Type B pancreatic cell (in vitro differentiated cells): ENCODE data around the gene PGP. TPM values are rescaled to one million over a fixed set of nuclear protein-coding genes. Genes with fewer than 3 reads are reported as not detected.

Experiments
- DNase-seq: peaks from one replicate; pipeline ENCODE4 v3.0.0; 2021; ENCODE audit warnings: mixed read lengths; ENCODE audit not compliant: unreplicated experiment; ENCODE audit errors: extremely low spot score
- H3K27ac Mint-ChIP-seq: 2 replicates; pipeline ENCODE4 v1.8.0; 2021; ENCODE audit warnings: mild to moderate bottlenecking, mixed read lengths
- H3K27me3 Mint-ChIP-seq: 2 replicates; pipeline ENCODE4 v1.8.0; 2021; ENCODE audit warnings: mixed read lengths
- H3K36me3 Mint-ChIP-seq: 2 replicates; pipeline ENCODE4 v1.8.0; 2021; ENCODE audit warnings: mixed read lengths
- H3K4me1 Mint-ChIP-seq: one replicate; pipeline ENCODE4 v1.8.0; 2021; ENCODE audit warnings: mixed read lengths; ENCODE audit not compliant: unreplicated experiment
- H3K4me3 Mint-ChIP-seq: 2 replicates; pipeline ENCODE4 v1.8.0; 2021; ENCODE audit warnings: mild to moderate bottlenecking, mixed read lengths
- H3K9me3 Mint-ChIP-seq: 2 replicates; pipeline ENCODE4 v1.8.0; 2021; ENCODE audit warnings: mixed read lengths
- CTCF ChIP-seq: fragments of 200-600 bp; sonication (generic); conservative IDR thresholded peaks from 2 replicates; pipeline ENCODE4 v1.5.0; 2021; ENCODE audit warnings: antibody characterized with exemption, mild to moderate bottlenecking
- total RNA-seq: library from RNA; stranded (reverse); gene quantifications from 2 replicates; pipeline ENCODE4 v1.2.1, GENCODE V29; 2021; ENCODE audit warnings: low replicate concordance

Gene PGP
- total RNA-seq, 1 donor from 2014 or later = 25.5 TPM

GRCh38 chr16:2252806-2253148 lies 38.1 kb upstream of the PGP start:
- no peaks in the 10 kb centered on the region for H3K4me1 Mint-ChIP-seq
- no peaks in the 10 kb centered on the region for H3K27me3 Mint-ChIP-seq
- no peak for DNase-seq
- H3K27ac Mint-ChIP-seq = peak overlapping the region; percentile 77
- TF ChIP-seq CTCF = no peak
- no peaks in the 10 kb centered on the region for H3K9me3 Mint-ChIP-seq
- no peak overlapping the region for H3K4me3 Mint-ChIP-seq
- H3K36me3 Mint-ChIP-seq = peaks cover 17% of the 10 kb centered on the region

DNA sequence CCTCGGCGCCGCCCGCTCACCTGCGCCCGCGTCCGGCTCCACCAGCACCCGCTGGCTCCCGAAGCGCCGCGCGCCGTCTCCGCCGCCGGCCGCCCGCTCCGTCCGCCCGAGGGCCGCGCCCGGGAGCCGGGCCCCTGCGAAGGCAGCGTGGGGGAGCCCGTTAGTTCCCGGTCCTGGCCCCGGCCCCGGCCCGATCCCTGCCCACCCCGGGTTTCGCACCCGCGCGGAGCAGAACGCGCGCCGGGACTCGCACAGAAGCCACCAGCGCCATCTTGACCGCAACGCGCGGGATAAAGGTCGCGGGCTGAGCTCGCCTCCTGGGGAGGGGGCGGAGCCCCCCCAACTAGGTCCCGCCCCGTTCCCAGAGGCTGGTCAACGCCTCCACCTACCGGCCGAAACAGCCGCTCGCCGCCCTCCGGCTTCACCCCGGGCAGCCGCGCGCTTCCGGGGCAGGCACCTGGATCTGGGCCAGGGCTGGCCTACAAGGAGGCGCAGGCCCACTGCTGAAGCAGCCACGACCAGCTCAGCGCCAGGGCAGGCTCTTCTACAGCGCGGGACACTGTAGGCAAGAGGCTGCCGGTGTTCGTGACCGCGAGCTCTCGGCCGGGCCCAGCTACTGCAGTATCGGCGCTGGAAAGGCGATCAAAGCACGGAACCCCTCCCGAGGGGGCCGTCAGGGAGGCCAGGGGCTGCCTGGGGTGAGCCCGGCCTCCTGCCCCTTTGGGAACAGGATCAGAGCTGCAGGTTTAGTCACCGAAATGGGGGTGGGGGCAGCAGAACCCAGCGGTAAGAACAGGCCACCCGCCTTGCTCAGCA lies 36.9 kb upstream of the PGP start, which contains the start of gene ECI1:
Gene ECI1, minus strand, starts transcription at position 292 of the 816 bp plus-strand sequence. Its CDS starts 21 bp downstream, at position 271.
- H3K4me3 Mint-ChIP-seq = peak within 1 kb of the TSS; percentile 93
- peaks cover 13% of the 10 kb centered on the region for H3K36me3 Mint-ChIP-seq
- TF ChIP-seq CTCF = peak; percentile 74
- H3K27me3 Mint-ChIP-seq = no peaks in the 10 kb centered on the region
- no peaks in the 10 kb centered on the region for H3K4me1 Mint-ChIP-seq
- peak; percentile 93 for DNase-seq
- H3K9me3 Mint-ChIP-seq = no peaks in the 10 kb centered on the region
- H3K27ac Mint-ChIP-seq = peak within 1 kb of the TSS; percentile 95

DNA sequence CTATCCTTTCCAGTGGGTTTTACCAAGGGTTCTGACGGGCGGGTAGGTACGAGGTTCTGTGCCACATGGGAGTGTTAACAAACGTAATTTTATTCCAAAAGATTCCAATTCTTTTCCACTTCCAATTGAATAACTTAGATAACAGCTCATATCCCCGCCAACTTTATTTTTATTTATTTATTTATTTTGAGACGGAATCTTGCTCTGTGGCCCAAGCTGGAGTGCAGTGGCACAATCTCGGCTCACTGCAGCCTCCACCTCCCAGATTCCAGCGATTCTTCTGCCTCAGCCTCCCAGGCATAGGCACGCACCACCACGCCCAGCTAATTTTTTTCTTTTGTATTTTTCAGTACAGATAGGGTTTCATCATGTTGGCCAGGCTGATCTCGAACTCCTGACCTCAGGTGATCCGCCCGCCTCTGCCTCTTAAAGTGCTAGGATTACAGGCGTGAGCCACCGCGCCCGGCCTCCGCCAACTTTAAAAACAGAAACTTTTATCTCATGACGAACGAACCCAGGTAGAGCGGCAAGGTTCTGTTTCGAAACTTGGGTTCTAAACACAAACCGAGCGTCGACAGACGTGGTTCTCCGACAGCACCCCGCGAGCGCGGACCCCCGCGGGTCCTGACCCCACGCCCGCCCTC lies 36.1 kb upstream of the PGP start:
- Mint-ChIP-seq H3K4me3 (peak overlapping the region; percentile 93), H3K9me3 (no peaks in the 10 kb centered on the region), H3K27ac (peak overlapping the region; percentile 95), H3K36me3 (peaks cover 11% of the 10 kb centered on the region), H3K4me1 (no peaks in the 10 kb centered on the region), H3K27me3 (no peaks in the 10 kb centered on the region)
- DNase-seq = no peak
- TF ChIP-seq CTCF = no peak

DNA sequence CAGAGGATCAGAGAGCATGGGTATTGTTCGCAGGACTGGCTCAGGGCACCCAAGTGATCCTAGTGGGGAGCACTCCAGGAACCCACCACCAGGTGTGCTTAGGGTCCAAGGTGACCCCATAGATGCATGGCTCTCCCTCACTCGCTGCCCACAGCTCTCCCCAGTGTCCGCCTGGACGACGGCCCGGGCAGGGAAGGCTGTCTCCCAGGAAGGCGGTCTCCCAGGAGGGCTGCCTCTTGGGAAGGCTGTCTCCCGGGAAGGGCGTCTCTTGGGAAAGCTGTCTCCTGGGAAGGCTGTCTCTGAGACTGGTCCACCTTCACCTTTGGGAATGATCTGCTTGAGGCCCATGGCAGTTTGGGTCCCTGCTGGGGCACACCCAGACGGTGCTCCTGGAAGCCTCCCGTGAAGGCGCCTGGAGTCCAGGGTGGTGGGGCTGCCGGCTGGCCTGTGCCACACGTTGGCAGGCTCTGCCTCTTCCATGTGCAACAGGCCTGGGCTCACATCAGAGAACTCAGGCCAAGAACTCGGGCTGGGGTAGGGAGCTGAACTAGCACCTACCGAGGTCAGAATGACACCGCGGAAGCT lies 31.8 kb upstream of the PGP start:
- DNase-seq = no peak
- no peaks in the 10 kb centered on the region for H3K4me1 Mint-ChIP-seq
- H3K36me3 Mint-ChIP-seq = peaks cover 4% of the 10 kb centered on the region
- TF ChIP-seq CTCF = no peak
- no peaks in the 10 kb centered on the region for H3K9me3 Mint-ChIP-seq
- no peak overlapping the region for H3K4me3 Mint-ChIP-seq
- H3K27me3 Mint-ChIP-seq = no peaks in the 10 kb centered on the region
- H3K27ac Mint-ChIP-seq = no peak overlapping the region

DNA sequence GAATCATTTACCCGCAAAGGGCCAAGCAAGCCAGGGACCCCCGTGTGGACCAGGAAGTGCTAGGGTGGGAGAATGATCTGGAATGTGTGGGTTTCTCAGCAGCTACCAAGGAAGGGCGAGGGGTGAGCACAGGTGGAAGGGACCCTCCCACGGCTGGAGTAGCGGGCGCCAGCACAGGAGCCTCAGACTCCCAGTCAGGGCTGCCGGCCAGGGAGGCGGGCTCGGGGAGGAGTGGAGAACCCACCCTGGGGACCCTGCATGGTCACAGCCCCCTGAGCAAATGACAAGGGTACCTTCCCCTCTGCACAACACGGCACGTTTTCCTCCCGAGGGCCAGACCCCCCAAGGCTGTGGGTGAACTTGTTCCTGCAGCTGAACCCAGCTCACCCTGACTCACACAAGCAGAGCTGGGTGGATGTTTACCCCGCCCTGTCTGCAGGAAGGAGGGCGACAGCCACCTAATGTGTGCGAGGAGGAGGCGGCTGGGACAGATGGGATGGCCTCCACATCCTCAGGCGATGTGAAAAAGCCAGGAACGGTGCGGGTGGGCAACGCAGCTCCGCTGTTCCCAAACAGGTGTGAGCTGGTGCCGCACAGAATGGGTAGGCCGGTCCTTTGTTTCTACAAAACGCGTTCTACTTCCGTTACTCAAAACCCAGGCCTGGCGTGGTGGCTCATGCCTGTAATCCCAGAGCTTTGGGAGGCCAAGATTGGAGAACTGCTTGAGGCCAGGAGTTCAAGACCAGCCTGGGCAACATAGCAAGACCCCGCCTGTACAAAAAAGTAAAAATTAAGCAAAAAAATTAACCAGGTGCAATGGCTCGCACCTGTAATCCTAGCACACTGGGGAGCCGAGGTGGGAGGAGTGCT lies 30.5 kb upstream of the PGP start:
- H3K4me3 Mint-ChIP-seq = no peak overlapping the region
- DNase-seq = no peak

More for the DNA sequence above, 30.5 kb upstream of the PGP start:
- Mint-ChIP-seq H3K36me3 (peaks cover 4% of the 10 kb centered on the region), H3K9me3 (no peaks in the 10 kb centered on the region), H3K27me3 (no peaks in the 10 kb centered on the region), H3K27ac (no peak overlapping the region), H3K4me1 (no peaks in the 10 kb centered on the region)
- no peak for TF ChIP-seq CTCF
